ENCODE data around the gene NODAL.

The NODAL gene

DNA sequence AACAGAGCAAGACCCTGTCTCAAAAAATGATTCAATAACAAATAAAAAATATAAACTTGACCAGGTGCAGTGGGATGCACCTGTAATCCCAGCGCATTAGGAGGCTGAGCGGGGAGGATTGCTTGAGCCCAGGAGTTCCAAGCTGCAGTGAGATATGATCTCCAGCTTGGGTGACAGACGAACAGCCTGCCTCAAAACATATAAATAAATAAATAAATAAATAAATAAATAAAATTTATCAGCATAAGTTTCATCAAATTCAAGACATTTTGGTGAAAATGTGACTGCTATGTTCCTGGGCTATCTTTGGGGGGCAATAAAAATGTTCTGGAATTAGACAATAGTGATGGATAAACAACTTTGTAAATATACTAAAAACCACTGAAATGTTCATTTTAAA is 42.3 kb downstream of the NODAL start:
- no peak for DNase-seq (ENCODE audit: extremely low read depth, low read depth)
- no peak for TF ChIP-seq CTCF (IDR thresholded peaks at IDR 0.05; ENCODE audit: low read depth, low read length)

- TF ChIP-seq CTCF (IDR thresholded peaks at IDR 0.05; ENCODE audit: low read depth, low read length) = no peak
- no peak for DNase-seq (ENCODE audit: extremely low read depth, low read depth)
Observed at GRCh38 chr10:70396140-70396539, 45.3 kb downstream of the NODAL start.

GRCh38 chr10:70391654-70392053 is 49.8 kb downstream of the NODAL start:
- TF ChIP-seq CTCF (IDR thresholded peaks at IDR 0.05; ENCODE audit: low read depth, low read length) = no peak
- DNase-seq (ENCODE audit: extremely low read depth, low read depth) = no peak

Data from AG09319 (cell line).